GM21576 (cell line): Measurements from ENCODE around the gene XBP1.
"Not testable (repeated sequence)": the region's sequence is repeated elsewhere in the genome, so short reads cannot be mapped to it uniquely, and the experiment has no call there.

Experiments
- ATAC-seq: cut with Tn5 transposase; IDR thresholded peaks from one replicate; pipeline ENCODE4 v1.9.1; 2021; ENCODE audit warnings: mild to moderate bottlenecking, moderate library complexity; ENCODE audit not compliant: unreplicated experiment

Gene XBP1

DNA sequence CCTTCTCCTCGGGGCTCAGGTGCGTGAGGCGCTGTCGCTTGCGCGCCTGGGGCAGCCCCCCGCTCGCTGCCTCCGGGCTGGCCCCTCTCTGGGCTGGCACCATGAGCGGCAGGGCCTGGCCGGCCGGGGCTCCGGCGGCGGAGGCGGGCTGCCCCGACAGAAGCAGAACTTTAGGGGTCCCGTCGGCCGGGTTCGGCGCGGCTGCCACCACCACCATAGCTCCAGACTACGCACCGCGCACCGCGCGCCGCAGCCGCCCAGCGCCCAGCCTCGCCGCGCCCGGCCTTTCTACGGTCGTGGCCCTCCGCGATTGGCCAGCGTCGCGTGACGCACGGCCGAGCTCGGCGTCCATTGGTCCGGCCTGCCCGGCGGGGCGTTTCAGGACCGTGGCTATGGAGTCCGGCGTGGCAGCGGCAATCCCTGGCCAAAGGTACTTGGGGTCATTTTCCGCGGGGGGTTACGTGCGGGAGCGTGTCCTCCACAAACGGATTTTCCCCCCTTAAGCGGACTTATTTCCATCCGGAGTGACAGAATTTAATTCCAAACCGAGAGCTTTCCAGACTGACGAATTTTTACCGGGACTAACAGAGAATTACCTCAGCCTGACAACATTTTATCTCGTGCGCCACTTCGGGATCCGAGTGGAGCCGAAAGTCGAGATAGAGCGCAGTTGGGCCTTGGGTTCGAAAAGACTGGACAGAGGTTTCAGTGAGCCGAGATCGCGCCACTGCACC is at the start of gene XBP1:
TSS of gene XBP1 (minus strand) at position 262 of the 734 bp plus-strand sequence.
- peak; percentile 66 for ATAC-seq

DNA sequence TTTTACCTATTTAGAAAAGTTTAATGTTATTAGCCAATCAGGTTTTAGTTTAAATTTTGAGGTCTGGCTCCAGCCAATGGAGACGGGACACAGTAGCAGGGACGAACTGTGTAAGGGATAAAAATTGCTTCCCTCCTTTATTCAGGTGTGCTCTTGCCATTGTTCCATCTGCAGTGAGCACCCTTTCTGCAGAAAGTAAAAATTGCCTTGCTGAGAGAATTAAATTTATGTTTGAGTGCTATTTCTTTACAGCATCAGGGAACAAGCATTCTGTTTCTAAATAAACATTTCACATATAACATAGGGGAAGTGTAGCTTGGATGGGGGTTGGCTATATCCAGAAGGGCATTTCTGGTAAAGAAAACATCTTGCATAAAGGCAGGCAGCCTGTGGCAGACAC is 46.6 kb upstream of the XBP1 start:
- ATAC-seq: no peak

DNA sequence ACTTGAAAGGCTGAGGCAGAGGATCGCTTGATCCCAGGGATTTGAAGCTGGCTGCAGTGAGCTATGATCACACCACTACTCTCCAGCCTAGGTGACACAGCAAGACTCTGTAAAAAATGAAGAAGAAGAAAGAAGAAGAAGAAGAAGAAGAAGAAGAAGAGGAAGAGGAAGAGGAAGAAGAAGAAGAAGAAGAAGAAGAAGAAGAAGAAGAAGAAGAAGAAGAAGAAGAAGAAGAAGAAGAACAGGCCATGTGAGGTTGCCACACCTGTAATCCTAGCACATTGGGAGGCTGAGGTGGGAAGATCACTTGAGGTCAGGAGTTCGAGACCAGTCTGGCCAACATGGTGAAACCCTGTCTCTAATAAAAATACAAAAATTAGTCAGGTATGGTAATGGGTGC is 43.9 kb upstream of the XBP1 start:
- not testable (repeated sequence) for ATAC-seq

DNA sequence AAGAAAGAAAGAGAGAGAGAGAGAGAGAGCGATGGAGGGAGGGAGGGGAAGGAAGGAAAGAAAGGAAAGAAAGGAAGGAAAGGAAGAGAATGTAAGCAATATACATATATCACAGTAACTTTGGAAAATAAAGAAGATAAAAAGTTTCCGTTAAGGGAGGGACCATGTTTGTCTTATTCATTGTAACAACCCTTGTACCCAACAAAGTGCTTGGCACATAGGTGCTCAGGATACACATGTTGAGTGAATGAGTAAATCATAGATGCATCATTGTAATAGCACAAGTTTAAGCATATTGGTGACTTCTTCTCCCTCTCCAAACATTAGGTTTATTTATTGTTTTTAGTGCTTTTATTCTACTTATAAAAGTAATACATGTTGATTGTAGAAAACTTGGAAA is 43.3 kb upstream of the XBP1 start:
- ATAC-seq: no peak

DNA sequence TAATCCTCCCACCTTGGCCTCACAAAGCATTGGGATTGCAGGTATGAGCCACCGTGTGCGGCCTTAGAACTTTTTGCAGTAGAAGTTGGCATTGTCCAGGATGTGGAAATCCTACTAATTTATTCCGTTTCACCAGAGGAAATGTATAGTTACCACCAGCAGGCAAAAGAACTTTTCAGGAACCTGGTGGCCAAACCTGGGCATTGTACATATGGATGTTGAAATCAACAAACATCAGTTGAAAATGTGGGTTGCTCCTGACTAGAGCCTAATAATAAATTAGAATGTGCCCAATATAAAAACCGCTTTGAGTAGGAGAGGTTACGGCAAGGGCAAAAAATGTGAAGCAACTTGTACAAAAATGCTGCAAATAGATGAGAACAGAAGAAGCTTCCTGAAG is 40.7 kb upstream of the XBP1 start:
- ATAC-seq: no peak

DNA sequence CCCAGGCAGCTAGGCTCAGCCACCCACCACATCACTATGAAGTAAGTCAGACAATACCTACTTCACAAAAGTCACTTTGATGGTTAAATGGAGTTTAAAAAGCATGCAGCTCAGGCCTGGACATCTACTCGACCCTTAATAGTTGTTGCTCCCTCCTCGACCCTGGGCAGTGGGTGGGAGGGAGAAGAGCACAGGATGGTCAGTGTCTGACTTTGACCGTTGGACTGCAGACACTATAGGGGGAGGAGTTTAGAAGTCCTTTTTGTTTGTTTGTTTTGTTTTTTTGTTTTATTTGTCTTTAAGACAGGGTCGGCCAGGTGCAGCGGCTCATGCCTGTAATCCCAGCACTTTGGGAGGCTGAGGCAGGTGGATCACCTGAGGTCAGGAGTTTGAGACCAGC is 38.6 kb upstream of the XBP1 start:
- no peak for ATAC-seq

DNA sequence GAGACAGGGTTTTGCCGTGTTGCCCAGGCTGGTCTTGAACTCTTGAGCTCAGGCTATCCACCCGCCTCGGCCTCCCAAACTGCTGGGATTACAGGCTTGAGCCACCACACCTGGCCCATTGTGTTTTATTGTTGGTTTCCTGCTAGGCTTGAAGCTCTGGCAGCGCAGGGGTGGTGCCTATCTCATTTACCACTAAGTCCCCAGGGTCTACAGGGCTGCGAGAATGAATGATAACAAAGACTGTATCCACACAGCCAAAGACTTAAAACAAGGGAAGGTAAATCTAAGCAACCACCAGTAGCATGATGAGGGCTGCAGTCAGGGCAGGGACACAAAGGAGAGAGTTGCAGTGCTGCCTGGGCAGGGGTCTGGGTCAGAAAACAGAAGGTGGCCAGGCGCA is 37.3 kb upstream of the XBP1 start:
- no peak for ATAC-seq

DNA sequence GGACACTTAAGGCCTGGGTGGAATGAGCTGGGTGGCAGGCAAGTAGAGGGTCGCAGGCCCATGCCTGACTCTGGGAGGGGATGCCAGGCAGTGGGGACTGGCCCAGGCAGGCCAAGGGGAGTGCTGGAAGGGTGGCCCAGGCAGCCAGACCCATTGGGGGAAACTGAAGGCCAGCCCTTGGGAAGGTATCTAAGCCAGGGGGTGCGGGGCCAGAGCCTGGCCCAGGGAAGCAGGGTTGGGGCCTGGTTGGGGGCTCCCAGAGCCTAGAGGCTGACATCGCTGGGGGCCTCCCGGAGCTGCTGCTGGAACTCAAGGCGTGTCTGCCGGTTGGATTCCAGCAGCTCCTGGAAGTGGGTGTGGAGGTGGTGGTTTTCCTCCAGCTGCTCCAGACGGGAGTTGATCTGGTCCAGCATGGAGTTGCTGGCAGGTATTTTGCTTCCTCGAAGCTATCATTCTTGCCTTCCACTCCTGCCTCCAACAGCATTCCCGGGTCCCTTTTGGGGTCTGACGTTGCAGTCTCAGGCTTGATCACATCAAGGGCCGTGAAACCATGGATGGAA is 35.3 kb upstream of the XBP1 start:
- no peak for ATAC-seq

DNA sequence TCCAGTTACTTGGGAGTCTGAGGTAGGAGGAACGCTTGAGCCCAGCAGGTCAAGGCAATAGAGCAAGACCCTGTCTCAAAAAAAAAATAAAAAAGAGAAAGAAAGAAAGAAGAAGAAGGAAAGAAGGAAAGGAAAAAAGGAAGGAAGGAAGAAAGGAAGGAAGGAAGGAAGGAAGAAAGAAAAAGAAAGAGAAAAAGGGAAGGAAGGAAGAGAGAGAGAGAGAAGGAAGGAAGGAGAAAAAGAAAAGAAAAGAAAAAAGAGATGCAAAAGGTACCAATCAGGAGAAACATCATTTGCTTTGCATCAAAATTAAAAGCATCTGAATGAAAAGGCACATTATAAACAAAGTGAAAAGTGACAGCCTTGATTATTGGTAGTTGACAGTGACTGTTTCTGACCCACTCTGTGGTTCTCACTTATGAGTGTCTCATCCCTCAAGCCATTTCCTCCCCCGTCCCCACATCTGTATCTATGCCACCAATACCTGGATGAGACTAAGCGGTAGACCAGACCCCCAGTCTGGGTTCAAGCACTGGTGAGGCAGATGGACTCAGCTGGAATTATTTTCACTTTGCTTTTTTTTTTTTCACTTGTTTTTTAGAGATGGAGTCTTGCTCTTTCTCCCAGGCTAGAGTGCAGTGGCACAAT is 33.0 kb upstream of the XBP1 start:
- no peak for ATAC-seq

DNA sequence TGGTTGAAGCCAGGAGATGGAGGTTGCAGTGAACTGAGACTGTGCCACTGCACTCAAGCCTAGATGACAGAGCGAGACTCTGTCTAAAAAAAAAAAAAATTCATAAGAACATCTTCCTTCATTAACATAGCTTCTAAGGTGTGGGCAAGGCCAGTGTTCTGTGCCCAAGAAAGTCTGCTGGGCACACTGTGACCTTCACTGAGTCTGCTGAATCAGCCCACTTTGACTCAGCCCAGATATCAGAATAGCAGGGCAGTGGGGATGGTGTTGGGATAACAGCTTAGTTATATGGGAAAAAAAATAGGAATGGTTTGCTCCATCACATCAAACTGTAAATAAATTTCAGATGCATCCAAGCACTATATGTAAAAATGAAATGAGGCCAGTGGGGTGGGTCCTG is 32.4 kb upstream of the XBP1 start:
- ATAC-seq: no peak

DNA sequence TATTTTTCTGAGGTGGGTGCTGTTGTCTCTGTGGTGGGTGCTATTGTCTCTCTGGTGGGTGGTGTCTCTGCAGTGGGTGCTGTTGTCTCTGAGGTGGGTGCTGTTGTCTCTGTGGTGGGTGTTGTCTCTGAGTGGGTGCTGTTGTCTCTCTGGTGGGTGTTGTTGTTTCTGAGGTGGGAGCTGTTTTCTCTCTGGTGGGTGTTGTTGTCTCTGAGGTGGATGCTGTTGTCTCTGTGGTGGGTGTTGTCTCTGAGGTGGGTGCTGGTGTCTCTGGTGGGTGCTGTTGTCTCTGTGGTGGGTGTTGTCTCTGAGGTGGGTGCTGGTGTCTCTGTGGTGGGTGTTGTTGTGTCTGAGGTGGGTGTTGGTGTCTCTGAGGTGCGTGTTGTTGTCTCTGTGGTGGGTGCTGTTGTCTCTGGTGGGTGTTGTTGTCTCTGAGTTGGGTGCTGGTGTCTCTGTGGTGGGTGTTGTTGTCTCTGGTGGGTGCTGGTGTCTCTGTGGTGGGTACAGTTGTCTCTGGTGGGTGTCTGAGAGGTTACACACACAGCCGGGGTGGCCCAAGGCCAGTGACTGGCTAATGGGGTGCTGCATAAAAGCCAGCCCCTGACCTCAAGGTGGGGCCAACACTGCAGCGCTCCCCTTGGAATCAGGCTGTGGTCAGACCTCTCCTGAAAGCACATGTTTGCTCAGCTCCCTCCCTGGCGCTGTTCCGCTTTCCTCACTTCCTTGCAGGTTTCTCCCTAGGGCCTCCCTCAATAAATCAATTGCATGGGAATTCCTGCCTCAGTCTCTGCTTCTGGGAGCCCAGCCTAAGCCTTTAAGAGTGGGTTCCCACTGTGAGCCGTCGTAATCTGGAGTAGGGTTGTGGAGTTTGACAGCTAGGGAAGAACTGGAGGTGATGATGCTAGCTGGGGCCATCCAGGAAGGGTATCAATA is 31.0 kb upstream of the XBP1 start:
- no peak for ATAC-seq

DNA sequence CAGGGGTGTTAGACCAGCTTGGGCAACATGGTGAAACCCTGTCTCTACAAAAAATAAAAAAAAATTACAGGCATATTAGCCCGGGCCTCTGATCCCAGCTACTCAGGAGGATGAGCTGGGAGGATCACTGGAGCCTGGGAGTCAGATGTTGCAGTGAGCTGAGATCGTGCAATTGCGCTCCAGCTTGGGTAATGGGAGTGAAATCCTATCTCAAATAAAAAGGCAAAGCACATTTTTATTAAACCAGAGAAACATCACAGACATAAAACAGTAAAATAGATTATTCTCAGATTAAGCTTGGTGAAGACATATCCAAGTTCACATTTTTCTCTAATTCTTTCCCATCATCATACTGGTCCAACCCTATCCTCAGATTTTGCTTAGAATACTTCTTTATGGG is 30.1 kb upstream of the XBP1 start:
- no peak for ATAC-seq

DNA sequence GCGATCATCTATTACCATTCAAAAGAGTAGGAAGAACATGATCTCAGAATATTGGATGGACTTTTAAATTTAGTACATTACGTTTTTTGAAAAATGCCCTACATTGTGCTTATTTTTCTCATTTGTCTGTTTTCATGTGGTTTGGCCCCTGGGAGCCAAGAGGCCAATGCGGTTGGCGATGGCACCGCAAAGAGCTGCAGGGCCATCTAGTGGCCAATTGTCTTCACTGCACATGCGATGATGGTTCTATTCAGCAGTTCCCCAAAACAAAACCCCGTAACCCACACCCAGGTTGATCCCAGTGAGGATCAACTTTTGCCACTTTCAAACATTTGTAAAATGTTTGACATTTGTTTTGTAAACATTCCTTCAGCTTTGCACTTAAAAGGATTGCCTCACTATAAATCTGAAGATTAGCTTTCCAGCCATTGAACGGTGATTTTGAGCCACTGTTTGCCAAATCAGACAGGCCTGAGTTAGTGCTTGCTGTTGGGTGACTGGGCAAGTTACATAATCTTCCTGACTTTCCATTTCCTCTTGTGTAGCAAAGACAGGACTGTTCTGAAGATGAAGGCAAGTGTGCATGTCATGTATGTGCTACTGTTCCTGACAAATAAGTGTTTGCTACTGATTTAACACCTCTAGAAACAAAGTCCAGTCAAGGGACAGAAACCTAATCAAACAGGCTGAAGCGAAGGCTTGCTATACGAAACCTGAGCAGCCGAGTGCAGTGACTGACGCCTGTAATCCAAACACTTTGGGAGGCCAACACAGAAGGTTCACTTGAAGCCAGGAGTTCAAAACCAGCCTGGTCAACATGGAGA is 29.2 kb upstream of the XBP1 start:
- ATAC-seq: no peak

DNA sequence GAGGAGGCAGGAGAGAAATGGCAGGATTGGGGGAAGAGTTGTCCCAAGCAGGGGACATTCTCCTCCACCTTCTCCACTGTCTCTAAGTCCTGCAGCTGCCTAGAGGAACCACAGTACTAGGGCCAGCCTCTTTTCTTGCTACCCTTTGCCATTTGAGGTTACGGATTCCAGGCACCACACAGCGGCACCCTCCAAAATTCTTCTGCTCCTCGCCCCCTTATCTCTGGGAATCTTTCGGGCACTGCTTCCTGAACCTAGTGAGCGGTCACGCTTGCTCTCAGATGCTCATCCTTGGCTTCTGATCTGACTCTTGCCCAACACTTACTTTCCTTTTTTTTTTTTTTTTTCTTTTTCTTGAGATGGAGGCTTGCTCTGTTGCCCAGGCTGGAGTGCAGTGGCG is 26.6 kb upstream of the XBP1 start:
- no peak for ATAC-seq

DNA sequence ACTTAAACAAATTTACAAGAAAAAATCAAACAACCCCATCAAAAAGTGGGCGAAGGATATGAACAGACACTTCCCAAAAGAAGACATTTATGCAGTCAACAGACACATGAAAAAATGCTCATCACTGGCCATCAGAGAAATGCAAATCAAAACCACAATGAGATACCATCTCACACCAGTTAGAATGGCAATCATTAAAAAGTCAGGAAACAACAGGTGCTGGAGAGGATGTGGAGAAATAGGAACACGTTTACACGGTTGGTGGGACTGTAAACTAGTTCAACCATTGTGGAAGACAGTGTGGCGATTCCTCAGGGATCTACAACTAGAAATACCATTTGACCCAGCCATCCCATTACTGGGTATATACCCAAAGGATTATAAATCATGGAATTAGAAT is 26.1 kb upstream of the XBP1 start:
- ATAC-seq: not testable (repeated sequence)

DNA sequence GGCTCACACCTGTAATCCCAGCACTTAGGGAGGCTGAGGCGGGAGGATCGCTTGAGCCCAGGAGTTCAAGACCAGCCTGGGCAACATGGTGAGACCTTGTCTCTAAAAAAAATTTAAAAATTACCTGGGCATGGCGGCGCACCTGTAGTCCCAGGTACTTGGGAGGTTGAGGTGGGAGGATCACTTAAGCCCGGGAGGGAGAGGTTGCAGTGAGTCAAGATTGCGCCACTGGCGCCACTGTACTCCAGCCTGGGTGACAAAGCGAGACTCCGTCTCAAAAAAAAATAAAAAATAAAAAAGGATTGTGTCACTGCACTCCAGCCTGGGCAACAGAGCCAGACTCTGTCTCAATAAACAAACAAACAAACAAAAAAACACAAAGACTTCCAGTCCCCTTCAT is 24.1 kb upstream of the XBP1 start:
- not testable (repeated sequence) for ATAC-seq

DNA sequence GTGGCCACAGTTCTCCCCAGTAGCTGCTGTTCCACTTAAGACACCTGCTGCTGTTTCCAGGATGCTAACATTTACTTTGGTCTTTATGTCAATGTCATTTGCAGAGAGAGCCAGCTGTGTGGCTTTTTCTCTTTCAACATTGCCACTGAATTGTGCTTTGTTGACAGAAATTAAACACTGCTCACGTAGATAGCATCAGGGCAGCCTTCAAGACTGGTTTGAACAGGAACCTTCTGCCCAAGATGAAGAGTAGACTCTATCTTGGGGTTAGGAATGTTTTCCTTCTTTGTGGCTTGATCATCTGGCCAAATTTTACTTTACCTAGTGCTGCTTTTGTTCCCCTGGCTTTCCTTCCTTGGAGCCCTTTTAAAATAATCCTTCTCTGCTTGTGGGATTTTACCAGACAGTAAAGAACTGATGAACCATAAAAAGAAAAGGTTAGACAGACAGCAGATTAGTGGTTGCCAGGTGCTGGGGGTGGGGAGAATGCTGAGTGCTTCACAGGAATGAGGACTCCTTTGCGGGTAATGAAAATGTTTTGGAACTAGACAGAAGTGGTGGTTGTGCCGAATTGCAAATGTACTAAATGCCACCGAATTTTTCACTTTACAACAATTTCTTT is 22.7 kb upstream of the XBP1 start:
- no peak for ATAC-seq

DNA sequence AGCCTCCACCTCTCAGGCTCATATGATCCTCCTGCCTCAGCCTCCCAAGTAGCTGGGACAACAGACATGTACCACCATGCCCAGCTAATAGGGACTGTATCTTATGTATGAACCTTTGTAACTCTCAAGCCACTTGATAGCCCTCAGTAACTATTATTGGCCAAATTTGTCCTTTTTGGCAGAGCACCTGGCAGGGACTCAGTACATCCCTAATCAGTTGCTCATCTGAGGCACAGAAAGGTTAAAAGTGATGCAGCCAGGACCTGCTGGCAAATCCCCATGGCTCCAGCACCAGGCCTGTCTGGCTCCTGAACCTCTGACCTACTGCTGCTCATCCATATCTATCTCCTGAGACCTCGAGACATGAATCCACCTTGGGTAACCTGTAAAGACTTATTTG is 21.1 kb upstream of the XBP1 start:
- ATAC-seq: no peak

DNA sequence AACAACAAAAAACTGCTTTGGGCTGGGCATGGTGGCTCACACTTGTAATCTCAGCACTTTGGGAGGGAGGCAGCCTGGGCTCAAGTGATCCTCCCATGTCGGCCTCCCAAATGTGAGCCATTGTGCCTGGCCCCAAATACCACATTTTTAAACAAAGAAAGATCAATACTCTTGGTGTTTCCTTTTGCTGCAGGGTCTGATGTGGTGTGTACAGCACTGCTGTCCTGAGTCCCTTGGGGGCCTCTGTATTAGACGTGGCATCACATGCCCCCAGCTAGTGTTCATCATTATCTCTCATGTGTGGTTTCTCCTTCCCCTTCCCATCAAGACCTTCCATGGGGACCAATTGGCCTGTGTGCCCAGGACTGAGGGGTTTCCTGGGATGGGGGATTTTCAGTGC is 20.5 kb upstream of the XBP1 start:
- ATAC-seq: no peak
